ENCODE data around the gene UBR4.

The UBR4 gene

GRCh38 chr1:19199969-19200604 is 10.0 kb downstream of the UBR4 start:
- DNase-seq (ENCODE audit: low read depth in 2 of 2), result no peak
- no peak for TF ChIP-seq CTCF (IDR thresholded peaks at IDR 0.05; ENCODE audit: low read depth, low read length)
- H3K4me3 ChIP-seq (replicated peaks in 1 of 2; ENCODE audit: low read depth in 2 of 2, low read length in 2 of 2), result no peak overlapping the region

GRCh38 chr1:19199329-19199968 is 10.6 kb downstream of the UBR4 start:
- DNase-seq (ENCODE audit: low read depth in 2 of 2), result no peak
- H3K4me3 ChIP-seq (replicated peaks in 1 of 2; ENCODE audit: low read depth in 2 of 2, low read length in 2 of 2), result no peak overlapping the region
- TF ChIP-seq CTCF (IDR thresholded peaks at IDR 0.05; ENCODE audit: low read depth, low read length), result no peak

GRCh38 chr1:19198820-19199219 is 11.2 kb downstream of the UBR4 start:
- H3K4me3 ChIP-seq (replicated peaks in 1 of 2; ENCODE audit: low read depth in 2 of 2, low read length in 2 of 2), result no peak overlapping the region
- no peak for DNase-seq (ENCODE audit: low read depth in 2 of 2)
- TF ChIP-seq CTCF (IDR thresholded peaks at IDR 0.05; ENCODE audit: low read depth, low read length), result no peak

GRCh38 chr1:19197845-19198244 is 12.2 kb downstream of the UBR4 start:
- TF ChIP-seq CTCF (IDR thresholded peaks at IDR 0.05; ENCODE audit: low read depth, low read length), result no peak
- H3K4me3 ChIP-seq (replicated peaks in 1 of 2; ENCODE audit: low read depth in 2 of 2, low read length in 2 of 2), result no peak overlapping the region
- peak in 1 of 2 donors; percentile 18 for DNase-seq (ENCODE audit: low read depth in 2 of 2)

GRCh38 chr1:19196331-19196730 is 13.7 kb downstream of the UBR4 start:
- DNase-seq (ENCODE audit: low read depth in 2 of 2), result no peak
- no peak overlapping the region for H3K4me3 ChIP-seq (replicated peaks in 1 of 2; ENCODE audit: low read depth in 2 of 2, low read length in 2 of 2)
- no peak for TF ChIP-seq CTCF (IDR thresholded peaks at IDR 0.05; ENCODE audit: low read depth, low read length)

GRCh38 chr1:19193004-19193403 is 17.1 kb downstream of the UBR4 start:
- no peak for TF ChIP-seq CTCF (IDR thresholded peaks at IDR 0.05; ENCODE audit: low read depth, low read length)
- DNase-seq (ENCODE audit: low read depth in 2 of 2), result no peak

More at GRCh38 chr1:19193004-19193403, 17.1 kb downstream of the UBR4 start:
- H3K4me3 ChIP-seq (replicated peaks in 1 of 2; ENCODE audit: low read depth in 2 of 2, low read length in 2 of 2), result no peak overlapping the region

Measured in cardiac fibroblast (primary cell).